Esophagus (tissue), 2 donors: Measurements from ENCODE around the gene MPHOSPH6. TPM values are rescaled to one million over a fixed set of nuclear protein-coding genes. Genes with fewer than 3 reads are reported as not detected.

Experiments
- H3K27ac ChIP-seq, 2 donors: one replicate each; pipeline ENCODE4 v1.5.1; 2013; ENCODE audit warnings: low read depth in 2 of 2, mild to moderate bottlenecking in 2 of 2, inconsistent platforms in 1 of 2, low read length in 1 of 2, moderate library complexity in 1 of 2
- H3K27me3 ChIP-seq, 2 donors: one replicate each; pipeline ENCODE4 v1.6.1; 2013; ENCODE audit warnings: low read length in 2 of 2, control low read depth in 1 of 2, mild to moderate bottlenecking in 1 of 2; ENCODE audit not compliant: insufficient read depth in 2 of 2, control insufficient read depth in 1 of 2
- H3K36me3 ChIP-seq, 2 donors: one replicate each; pipeline ENCODE4 v1.6.1; 2013; ENCODE audit warnings: low read length in 1 of 2; ENCODE audit not compliant: control insufficient read depth in 2 of 2, insufficient read depth in 2 of 2
- H3K4me1 ChIP-seq, 2 donors: one replicate each; pipeline ENCODE4 v1.6.1; 2013; ENCODE audit warnings: low read length in 1 of 2; ENCODE audit not compliant: control insufficient read depth in 2 of 2, insufficient read depth in 2 of 2
- H3K4me3 ChIP-seq, 2 donors: one replicate each; pipeline ENCODE4 v1.5.1; 2013; ENCODE audit warnings: low read length in 2 of 2, mild to moderate bottlenecking in 2 of 2, low read depth in 1 of 2, moderate library complexity in 1 of 2
- H3K9me3 ChIP-seq, 2 donors: one replicate each; pipeline ENCODE4 v1.6.1; 2013; ENCODE audit warnings: mild to moderate bottlenecking in 2 of 2, low read depth in 1 of 2, low read length in 1 of 2, moderate library complexity in 1 of 2; ENCODE audit not compliant: control insufficient read depth in 2 of 2, insufficient read depth in 1 of 2
- WGBS, 2 donors: extraction: QIAGEN DNeasy Blood & Tissue Kit; methylation state at CpG; one replicate each; pipeline ENCODE4 v1.1.7; 2013; 5-methylcytosine and 5-hydroxymethylcytosine counted together
- polyA plus RNA-seq, 2 donors: library from polyadenylated mRNA; stranded (reverse); fragments of 200-250 nt; gene quantifications; one replicate each; pipeline ENCODE4 v1.2.3, GENCODE V29; 2013
- donor health status: healthy with polysubstance abuse.
- donor health status: Bipolar disorder and iron deficiency.

Gene MPHOSPH6
- polyA plus RNA-seq, 2 donors = 21.8 to 41.6 TPM

- H3K4me3 ChIP-seq = no peak overlapping the region
- H3K27ac ChIP-seq = no peak overlapping the region
- no peaks in the 10 kb centered on the region for H3K36me3 ChIP-seq
- no peaks in the 10 kb centered on the region for H3K27me3 ChIP-seq
- no peaks in the 10 kb centered on the region for H3K9me3 ChIP-seq
- WGBS, 2 donors = 75 to 86% methylated on average over 1 of the region's 1 CpG
- peaks cover 0 to 4% of the 10 kb centered on the region in 2 donors for H3K4me1 ChIP-seq
These were observed 24.1 kb upstream of the MPHOSPH6 start for GRCh38 chr16:82194086-82194485.

- H3K4me3 ChIP-seq = no peak overlapping the region
- H3K27me3 ChIP-seq = no peaks in the 10 kb centered on the region
- H3K27ac ChIP-seq = no peak overlapping the region
- WGBS, 2 donors = 46 to 53% methylated on average over 4 of the region's 4 CpGs
- H3K36me3 ChIP-seq = no peaks in the 10 kb centered on the region
- peaks cover 0 to 1% of the 10 kb centered on the region in 2 donors for H3K4me1 ChIP-seq
- no peaks in the 10 kb centered on the region for H3K9me3 ChIP-seq
These were observed 22.6 kb upstream of the MPHOSPH6 start for GRCh38 chr16:82192665-82193064.

GRCh38 chr16:82190386-82190785, 20.4 kb upstream of the MPHOSPH6 start:
- H3K27ac ChIP-seq = no peak overlapping the region
- H3K4me3 ChIP-seq = no peak overlapping the region
- no peaks in the 10 kb centered on the region for H3K36me3 ChIP-seq
- no peaks in the 10 kb centered on the region for H3K4me1 ChIP-seq
- H3K9me3 ChIP-seq = no peaks in the 10 kb centered on the region
- WGBS, 2 donors = 82 to 84% methylated on average over 2 of the region's 2 CpGs
- no peaks in the 10 kb centered on the region for H3K27me3 ChIP-seq

GRCh38 chr16:82187829-82188228, 17.8 kb upstream of the MPHOSPH6 start:
- Histone ChIP-seq H3K4me1 (no peaks in the 10 kb centered on the region), H3K4me3 (no peak overlapping the region), H3K36me3 (no peaks in the 10 kb centered on the region), H3K27me3 (no peaks in the 10 kb centered on the region), H3K9me3 (no peaks in the 10 kb centered on the region), H3K27ac (no peak overlapping the region)
- 71 to 80% methylated on average over 1 of the region's 1 CpG for WGBS, 2 donors

- no peaks in the 10 kb centered on the region for H3K4me1 ChIP-seq
- H3K36me3 ChIP-seq = no peaks in the 10 kb centered on the region
- H3K9me3 ChIP-seq = no peaks in the 10 kb centered on the region
- no peaks in the 10 kb centered on the region for H3K27me3 ChIP-seq
- H3K27ac ChIP-seq = no peak overlapping the region
- no peak overlapping the region for H3K4me3 ChIP-seq
These were observed 15.0 kb upstream of the MPHOSPH6 start for GRCh38 chr16:82185012-82185411.

- Histone ChIP-seq H3K27me3 (no peaks in the 10 kb centered on the region), H3K4me1 (no peaks in the 10 kb centered on the region), H3K36me3 (no peaks in the 10 kb centered on the region), H3K4me3 (no peak overlapping the region), H3K9me3 (no peaks in the 10 kb centered on the region), H3K27ac (no peak overlapping the region)
- 88 to 89% methylated on average over 5 of the region's 5 CpGs for WGBS, 2 donors
These were observed 14.2 kb upstream of the MPHOSPH6 start for GRCh38 chr16:82184213-82184612.

GRCh38 chr16:82183004-82183397, 13.0 kb upstream of the MPHOSPH6 start:
- WGBS, 2 donors = 76 to 85% methylated on average over 1 of the region's 1 CpG
- H3K27me3 ChIP-seq = no peaks in the 10 kb centered on the region
- no peaks in the 10 kb centered on the region for H3K36me3 ChIP-seq
- H3K27ac ChIP-seq = no peak overlapping the region
- H3K4me1 ChIP-seq = no peaks in the 10 kb centered on the region
- H3K4me3 ChIP-seq = no peak overlapping the region
- H3K9me3 ChIP-seq = no peaks in the 10 kb centered on the region

GRCh38 chr16:82182266-82183003, 12.4 kb upstream of the MPHOSPH6 start:
- Histone ChIP-seq H3K9me3 (no peaks in the 10 kb centered on the region), H3K36me3 (no peaks in the 10 kb centered on the region), H3K27me3 (no peaks in the 10 kb centered on the region), H3K4me3 (no peak overlapping the region), H3K27ac (no peak overlapping the region), H3K4me1 (no peaks in the 10 kb centered on the region)
- 67 to 73% methylated on average over 4 of the region's 4 CpGs for WGBS, 2 donors

- H3K27ac ChIP-seq = no peak overlapping the region
- WGBS, 2 donors = 68 to 71% methylated on average over 3 of the region's 3 CpGs
- H3K4me3 ChIP-seq = no peak overlapping the region
- H3K9me3 ChIP-seq = no peaks in the 10 kb centered on the region
- no peaks in the 10 kb centered on the region for H3K36me3 ChIP-seq
- H3K27me3 ChIP-seq = no peaks in the 10 kb centered on the region
- no peaks in the 10 kb centered on the region for H3K4me1 ChIP-seq
These were observed 11.6 kb upstream of the MPHOSPH6 start for GRCh38 chr16:82181461-82182185.

GRCh38 chr16:82178352-82178751, 8.3 kb upstream of the MPHOSPH6 start:
- Histone ChIP-seq H3K4me3 (no peak overlapping the region), H3K36me3 (no peaks in the 10 kb centered on the region), H3K4me1 (no peaks in the 10 kb centered on the region), H3K27ac (no peak overlapping the region), H3K27me3 (peaks cover 0 to 2% of the 10 kb centered on the region in 2 donors), H3K9me3 (no peaks in the 10 kb centered on the region)
- 71 to 82% methylated on average over 2 of the region's 2 CpGs for WGBS, 2 donors
